ENCODE data around the gene IMPDH2.

DNA sequence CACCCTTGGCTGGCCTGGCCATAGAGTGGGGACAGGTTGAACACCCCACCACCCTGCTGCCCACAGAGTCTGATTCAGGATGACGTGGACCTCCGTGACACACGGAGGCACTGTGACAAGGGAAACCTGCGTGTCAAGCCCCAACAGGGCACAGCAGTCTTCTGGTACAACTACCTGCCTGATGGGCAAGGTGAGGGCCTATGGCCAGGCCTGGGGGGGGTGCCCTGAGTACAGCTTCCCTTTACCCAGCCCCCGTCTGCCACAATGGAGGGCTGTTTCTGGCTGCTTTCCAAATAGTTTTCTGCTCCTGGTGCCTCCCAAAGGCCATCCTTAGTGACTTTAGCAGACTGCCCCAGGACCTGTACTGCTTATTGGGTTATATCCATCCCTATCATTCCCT lies 23.2 kb downstream of the IMPDH2 start:
- TF ChIP-seq POLR2AphosphoS5 (IDR thresholded peaks at IDR 0.05; ENCODE audit: low read depth, low read length) (no peak), POLR2A (IDR thresholded peaks at IDR 0.05; ENCODE audit: low read depth, low read length) (no peak), TAF1 (IDR thresholded peaks at IDR 0.05; ENCODE audit: low read depth, low read length) (no peak), SPI1 (IDR thresholded peaks at IDR 0.05; ENCODE audit: low read depth, low read length) (no peak)

Data from GM12891 (cell line).